Jurkat, Clone E6-1 (cell line): ENCODE measurements around the gene PLA2G4E.

Experiments used
- DNase-seq: peaks from one replicate; pipeline ENCODE4 v3.0.0-alpha.2; 2011; ENCODE audit warnings: low read depth, low spot score
- H3K4me3 ChIP-seq: 2 replicates; pipeline ENCODE4 v1.5.1; 2011; ENCODE audit warnings: mild to moderate bottlenecking, low read length, control low read depth, moderate library complexity

Gene PLA2G4E

GRCh38 chr15:42032376-42033213 is 11.8 kb upstream of the PLA2G4E start:
- no peak for DNase-seq
- H3K4me3 ChIP-seq: no peak overlapping the region

GRCh38 chr15:42031198-42031915 is 10.5 kb upstream of the PLA2G4E start:
- H3K4me3 ChIP-seq: no peak overlapping the region
- no peak for DNase-seq

GRCh38 chr15:42027521-42027920 is 6.7 kb upstream of the PLA2G4E start:
- H3K4me3 ChIP-seq: no peak overlapping the region
- DNase-seq: no peak

- no peak overlapping the region for H3K4me3 ChIP-seq
- no peak for DNase-seq
Measured at GRCh38 chr15:42024303-42024702, 3.5 kb upstream of the PLA2G4E start.

- DNase-seq: no peak
- H3K4me3 ChIP-seq: no peak overlapping the region
Measured at GRCh38 chr15:42021593-42021992, 751 bp upstream of the PLA2G4E start.

GRCh38 chr15:42018306-42019224 is 2.3 kb downstream of the PLA2G4E start:
- DNase-seq: no peak
- H3K4me3 ChIP-seq: no peak overlapping the region

GRCh38 chr15:42016971-42017370 is 3.9 kb downstream of the PLA2G4E start:
- no peak overlapping the region for H3K4me3 ChIP-seq
- DNase-seq: no peak

GRCh38 chr15:42014406-42014805 is 6.4 kb downstream of the PLA2G4E start:
- no peak for DNase-seq

GRCh38 chr15:42012928-42013482 is 7.8 kb downstream of the PLA2G4E start:
- H3K4me3 ChIP-seq: no peak overlapping the region
- DNase-seq: no peak

More at GRCh38 chr15:42014406-42014805, 6.4 kb downstream of the PLA2G4E start:
- H3K4me3 ChIP-seq: no peak overlapping the region

GRCh38 chr15:42012241-42012640 is 8.6 kb downstream of the PLA2G4E start:
- DNase-seq: no peak
- no peak overlapping the region for H3K4me3 ChIP-seq

- DNase-seq: no peak
- no peak overlapping the region for H3K4me3 ChIP-seq
Measured at GRCh38 chr15:42011074-42011473, 9.8 kb downstream of the PLA2G4E start.

GRCh38 chr15:42010434-42010833 is 10.4 kb downstream of the PLA2G4E start:
- H3K4me3 ChIP-seq: no peak overlapping the region
- no peak for DNase-seq

GRCh38 chr15:42009474-42009873 is 11.4 kb downstream of the PLA2G4E start:
- DNase-seq: no peak
- no peak overlapping the region for H3K4me3 ChIP-seq

- H3K4me3 ChIP-seq: no peak overlapping the region
- DNase-seq: no peak
Measured at GRCh38 chr15:42009022-42009421, 11.8 kb downstream of the PLA2G4E start.

- H3K4me3 ChIP-seq: no peak overlapping the region
- DNase-seq: no peak
Measured at GRCh38 chr15:42007386-42007785, 13.5 kb downstream of the PLA2G4E start.

- DNase-seq: no peak
- H3K4me3 ChIP-seq: no peak overlapping the region
Measured at GRCh38 chr15:42002333-42002732, 18.5 kb downstream of the PLA2G4E start.

- DNase-seq: no peak
- no peak overlapping the region for H3K4me3 ChIP-seq
Measured at GRCh38 chr15:42001236-42001635, 19.6 kb downstream of the PLA2G4E start.

GRCh38 chr15:41999290-42000285 is 21.3 kb downstream of the PLA2G4E start:
- no peak overlapping the region for H3K4me3 ChIP-seq
- no peak for DNase-seq
